Measurements from ENCODE around the gene NDRG3. TPM values are rescaled to one million over a fixed set of nuclear protein-coding genes. Genes with fewer than 3 reads are reported as not detected.
A peak's percentile ranks its signal among the peaks of the same experiment; 100 is the strongest.
"Not testable (repeated sequence)": the region's sequence is repeated elsewhere in the genome, so short reads cannot be mapped to it uniquely, and the experiment has no call there.

Gene NDRG3
- total RNA-seq, 1 donor from 2014 or later = 24.3 TPM

- DNase-seq (ENCODE audit: low spot score in 2 of 2, unreplicated experiment in 2 of 2) = no peak
- no peak overlapping the region for H3K4me3 Mint-ChIP-seq
- no peaks in the 10 kb centered on the region for H3K27me3 Mint-ChIP-seq (ENCODE audit: low read depth)
- H3K27ac Mint-ChIP-seq = no peak overlapping the region
- TF ChIP-seq CTCF (IDR thresholded peaks at IDR 0.05; ENCODE audit: unreplicated experiment) = no peak
- no peaks in the 10 kb centered on the region for H3K4me1 Mint-ChIP-seq
- peaks cover 10% of the 10 kb centered on the region for H3K36me3 Mint-ChIP-seq
- no peaks in the 10 kb centered on the region for H3K9me3 Mint-ChIP-seq
Measured at GRCh38 chr20:36613974-36614373, 131.9 kb downstream of the NDRG3 start.

GRCh38 chr20:36611625-36612024 is 134.3 kb downstream of the NDRG3 start:
- no peak for DNase-seq (ENCODE audit: low spot score in 2 of 2, unreplicated experiment in 2 of 2)
- TF ChIP-seq CTCF (IDR thresholded peaks at IDR 0.05; ENCODE audit: unreplicated experiment) = no peak
- H3K9me3 Mint-ChIP-seq = no peaks in the 10 kb centered on the region
- no peak overlapping the region for H3K4me3 Mint-ChIP-seq
- H3K27me3 Mint-ChIP-seq (ENCODE audit: low read depth) = no peaks in the 10 kb centered on the region
- H3K27ac Mint-ChIP-seq = no peak overlapping the region
- H3K36me3 Mint-ChIP-seq = peaks cover 10% of the 10 kb centered on the region
- peaks cover 8% of the 10 kb centered on the region for H3K4me1 Mint-ChIP-seq

GRCh38 chr20:36608388-36608728 is 137.5 kb downstream of the NDRG3 start:
- H3K27ac Mint-ChIP-seq; DNase-seq (ENCODE audit: low spot score in 2 of 2, unreplicated experiment in 2 of 2); H3K36me3 Mint-ChIP-seq; H3K9me3 Mint-ChIP-seq; H3K27me3 Mint-ChIP-seq (ENCODE audit: low read depth); H3K4me3 Mint-ChIP-seq: not testable (repeated sequence)
- peaks cover 16% of the 10 kb centered on the region for H3K4me1 Mint-ChIP-seq

- Mint-ChIP-seq H3K4me3 (peak overlapping the region; percentile 98), H3K9me3 (no peaks in the 10 kb centered on the region), H3K4me1 (peaks cover 16% of the 10 kb centered on the region), H3K36me3 (peaks cover 8% of the 10 kb centered on the region), H3K27ac (no peak overlapping the region), H3K27me3 (ENCODE audit: low read depth) (peaks cover 2% of the 10 kb centered on the region)
- DNase-seq (ENCODE audit: low spot score in 2 of 2, unreplicated experiment in 2 of 2) = no peak
- no peak for TF ChIP-seq CTCF (IDR thresholded peaks at IDR 0.05; ENCODE audit: unreplicated experiment)
Measured at GRCh38 chr20:36607586-36608387, 138.1 kb downstream of the NDRG3 start.

GRCh38 chr20:36606158-36607066 is 139.5 kb downstream of the NDRG3 start:
- Mint-ChIP-seq H3K27me3 (ENCODE audit: low read depth) (peaks cover 2% of the 10 kb centered on the region), H3K36me3 (peaks cover 3% of the 10 kb centered on the region), H3K4me3 (peak overlapping the region; percentile 98), H3K27ac (peak overlapping the region; percentile 92), H3K4me1 (peaks cover 16% of the 10 kb centered on the region), H3K9me3 (no peaks in the 10 kb centered on the region)
- TF ChIP-seq CTCF (IDR thresholded peaks at IDR 0.05; ENCODE audit: unreplicated experiment) = no peak
- no peak for DNase-seq (ENCODE audit: low spot score in 2 of 2, unreplicated experiment in 2 of 2)
